ENCODE results near the gene BORA. TPM values are rescaled to one million over a fixed set of nuclear protein-coding genes. Genes with fewer than 3 reads are reported as not detected.

The BORA gene
- total RNA-seq, 1 donor from 2014 or later = 2.5 TPM

- no peak for TF ChIP-seq CTCF (IDR thresholded peaks at IDR 0.05; ENCODE audit: partially characterized antibody, unreplicated experiment)
- DNase-seq = no peak
- Mint-ChIP-seq H3K27ac (ENCODE audit: unreplicated experiment) (no peak overlapping the region), H3K27me3 (ENCODE audit: unreplicated experiment) (no peaks in the 10 kb centered on the region), H3K9me3 (ENCODE audit: unreplicated experiment) (no peaks in the 10 kb centered on the region), H3K36me3 (ENCODE audit: unreplicated experiment) (peaks cover 7% of the 10 kb centered on the region), H3K4me3 (ENCODE audit: unreplicated experiment) (no peak overlapping the region), H3K4me1 (ENCODE audit: low read depth, unreplicated experiment) (no peaks in the 10 kb centered on the region)
Observed at GRCh38 chr13:72692884-72693514, 34.7 kb upstream of the BORA start.

GRCh38 chr13:72693832-72694231 is 33.9 kb upstream of the BORA start:
- peaks cover 7% of the 10 kb centered on the region for H3K36me3 Mint-ChIP-seq (ENCODE audit: unreplicated experiment)
- no peak for TF ChIP-seq CTCF (IDR thresholded peaks at IDR 0.05; ENCODE audit: partially characterized antibody, unreplicated experiment)
- H3K9me3 Mint-ChIP-seq (ENCODE audit: unreplicated experiment) = no peaks in the 10 kb centered on the region
- H3K4me3 Mint-ChIP-seq (ENCODE audit: unreplicated experiment) = no peak overlapping the region
- H3K27ac Mint-ChIP-seq (ENCODE audit: unreplicated experiment) = no peak overlapping the region
- no peaks in the 10 kb centered on the region for H3K27me3 Mint-ChIP-seq (ENCODE audit: unreplicated experiment)
- no peak for DNase-seq
- no peaks in the 10 kb centered on the region for H3K4me1 Mint-ChIP-seq (ENCODE audit: low read depth, unreplicated experiment)

- no peak for TF ChIP-seq CTCF (IDR thresholded peaks at IDR 0.05; ENCODE audit: partially characterized antibody, unreplicated experiment)
- Mint-ChIP-seq H3K27me3 (ENCODE audit: unreplicated experiment) (no peaks in the 10 kb centered on the region), H3K4me3 (ENCODE audit: unreplicated experiment) (no peak overlapping the region), H3K27ac (ENCODE audit: unreplicated experiment) (no peak overlapping the region), H3K9me3 (ENCODE audit: unreplicated experiment) (no peaks in the 10 kb centered on the region), H3K36me3 (ENCODE audit: unreplicated experiment) (peaks cover 7% of the 10 kb centered on the region), H3K4me1 (ENCODE audit: low read depth, unreplicated experiment) (no peaks in the 10 kb centered on the region)
- DNase-seq = no peak
Observed at GRCh38 chr13:72694314-72694713, 33.4 kb upstream of the BORA start.

- Mint-ChIP-seq H3K27me3 (ENCODE audit: unreplicated experiment) (no peaks in the 10 kb centered on the region), H3K4me3 (ENCODE audit: unreplicated experiment) (no peak overlapping the region), H3K27ac (ENCODE audit: unreplicated experiment) (no peak overlapping the region), H3K9me3 (ENCODE audit: unreplicated experiment) (peaks cover 2% of the 10 kb centered on the region), H3K36me3 (ENCODE audit: unreplicated experiment) (peaks cover 7% of the 10 kb centered on the region), H3K4me1 (ENCODE audit: low read depth, unreplicated experiment) (no peaks in the 10 kb centered on the region)
- TF ChIP-seq CTCF (IDR thresholded peaks at IDR 0.05; ENCODE audit: partially characterized antibody, unreplicated experiment) = no peak
- DNase-seq = no peak
Observed at GRCh38 chr13:72696579-72696978, 31.1 kb upstream of the BORA start.

GRCh38 chr13:72698164-72698563 is 29.6 kb upstream of the BORA start:
- H3K4me1 Mint-ChIP-seq (ENCODE audit: low read depth, unreplicated experiment) = no peaks in the 10 kb centered on the region
- H3K27ac Mint-ChIP-seq (ENCODE audit: unreplicated experiment) = no peak overlapping the region
- no peak for DNase-seq
- TF ChIP-seq CTCF (IDR thresholded peaks at IDR 0.05; ENCODE audit: partially characterized antibody, unreplicated experiment) = no peak
- peaks cover 2% of the 10 kb centered on the region for H3K9me3 Mint-ChIP-seq (ENCODE audit: unreplicated experiment)
- no peak overlapping the region for H3K4me3 Mint-ChIP-seq (ENCODE audit: unreplicated experiment)
- no peaks in the 10 kb centered on the region for H3K36me3 Mint-ChIP-seq (ENCODE audit: unreplicated experiment)
- no peaks in the 10 kb centered on the region for H3K27me3 Mint-ChIP-seq (ENCODE audit: unreplicated experiment)

Measured in glutamatergic neuron (in vitro differentiated cells).